ENCODE measurements around the gene RAB39B.
A peak's percentile ranks its signal among the peaks of the same experiment; 100 is the strongest.
"Not testable (repeated sequence)": the region's sequence is repeated elsewhere in the genome, so short reads cannot be mapped to it uniquely, and the experiment has no call there.

RAB39B gene

GRCh38 chrX:155237719-155238118, 26.6 kb downstream of the RAB39B start:
- TF ChIP-seq CTCF (IDR thresholded peaks at IDR 0.05; ENCODE audit: low read depth, low read length): no peak
- in situ Hi-C loops (cut with HindIII; ENCODE audit: low sequenced_read_pairs): no loop called here

GRCh38 chrX:155235891-155236290, 28.4 kb downstream of the RAB39B start:
- TF ChIP-seq CTCF (IDR thresholded peaks at IDR 0.05; ENCODE audit: low read depth, low read length): no peak
- DNase-seq (ENCODE audit: low read depth, low spot score): peak; percentile 2
- H3K4me3 ChIP-seq (ENCODE audit: low read depth, low read length): no peak overlapping the region
- in situ Hi-C loops (cut with HindIII; ENCODE audit: low sequenced_read_pairs): no loop called here

More at GRCh38 chrX:155237719-155238118, 26.6 kb downstream of the RAB39B start:
- DNase-seq (ENCODE audit: low read depth, low spot score): no peak
- no peak overlapping the region for H3K4me3 ChIP-seq (ENCODE audit: low read depth, low read length)

- no peak for TF ChIP-seq CTCF (IDR thresholded peaks at IDR 0.05; ENCODE audit: low read depth, low read length)
- no peak overlapping the region for H3K4me3 ChIP-seq (ENCODE audit: low read depth, low read length)
- DNase-seq (ENCODE audit: low read depth, low spot score): no peak
- in situ Hi-C loops (cut with HindIII; ENCODE audit: low sequenced_read_pairs): no loop called here
Measured at GRCh38 chrX:155231163-155231562, 33.1 kb downstream of the RAB39B start.

- in situ Hi-C loops (cut with HindIII; ENCODE audit: low sequenced_read_pairs): no loop called here
Measured at GRCh38 chrX:155225774-155226173, 38.5 kb downstream of the RAB39B start.

GRCh38 chrX:155223746-155224145, 40.5 kb downstream of the RAB39B start:
- DNase-seq (ENCODE audit: low read depth, low spot score); in situ Hi-C loops (cut with HindIII; ENCODE audit: low sequenced_read_pairs); H3K4me3 ChIP-seq (ENCODE audit: low read depth, low read length): not testable (repeated sequence)

More at GRCh38 chrX:155225774-155226173, 38.5 kb downstream of the RAB39B start:
- H3K4me3 ChIP-seq (ENCODE audit: low read depth, low read length): no peak overlapping the region
- no peak for TF ChIP-seq CTCF (IDR thresholded peaks at IDR 0.05; ENCODE audit: low read depth, low read length)
- DNase-seq (ENCODE audit: low read depth, low spot score): no peak

- TF ChIP-seq CTCF (IDR thresholded peaks at IDR 0.05; ENCODE audit: low read depth, low read length): no peak
- H3K4me3 ChIP-seq (ENCODE audit: low read depth, low read length): no peak overlapping the region
- in situ Hi-C loops (cut with HindIII; ENCODE audit: low sequenced_read_pairs): no loop called here
- no peak for DNase-seq (ENCODE audit: low read depth, low spot score)
Measured at GRCh38 chrX:155221351-155221750, 42.9 kb downstream of the RAB39B start.

- in situ Hi-C loops (cut with HindIII; ENCODE audit: low sequenced_read_pairs): no loop called here
- no peak for TF ChIP-seq CTCF (IDR thresholded peaks at IDR 0.05; ENCODE audit: low read depth, low read length)
Measured at GRCh38 chrX:155218777-155219176, 45.5 kb downstream of the RAB39B start.

More at GRCh38 chrX:155218777-155219176, 45.5 kb downstream of the RAB39B start:
- DNase-seq (ENCODE audit: low read depth, low spot score): no peak
- H3K4me3 ChIP-seq (ENCODE audit: low read depth, low read length): no peak overlapping the region
